22Rv1 (cell line): ENCODE measurements around the gene STK32A.

Experiments used
- CTCF ChIP-seq: fragments of 450-650 bp; IDR thresholded peaks from 2 replicates; pipeline ENCODE4 v1.5.1; 2017; ENCODE audit warnings: mild to moderate bottlenecking
- ZFX ChIP-seq: fragments of 450-650 bp; IDR thresholded peaks from 2 replicates; pipeline ENCODE4 v1.6.1; 2017; ENCODE audit warnings: antibody characterized with exemption, borderline replicate concordance

- no peak for TF ChIP-seq CTCF
- TF ChIP-seq ZFX = no peak
Observed at GRCh38 chr5:147340941-147341340, 106.1 kb downstream of the STK32A start.
